Measurements from ENCODE around the gene CEP20. TPM values are rescaled to one million over a fixed set of nuclear protein-coding genes. Genes with fewer than 3 reads are reported as not detected.
"Not testable (repeated sequence)": the region's sequence is repeated elsewhere in the genome, so short reads cannot be mapped to it uniquely, and the experiment has no call there.

Gene CEP20
- total RNA-seq, 1 experiment from 2014 or later, result 52.4 TPM

DNA sequence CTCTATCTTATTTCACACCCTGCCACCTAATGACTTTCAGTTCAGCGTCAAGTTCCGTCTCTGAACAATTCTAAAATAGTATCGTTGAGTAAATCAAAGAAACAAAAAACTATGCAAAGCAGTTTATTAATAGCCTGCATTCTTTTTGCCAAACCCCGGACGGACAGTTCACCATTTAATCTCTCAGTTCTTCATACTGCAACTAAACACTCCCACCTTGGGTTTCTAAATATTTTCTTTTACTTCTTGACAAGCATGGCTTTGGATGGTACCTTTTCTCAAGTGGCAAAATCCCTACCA lies 32.7 kb downstream of the CEP20 start:
- BruUV-seq (replicated peaks), result no TSS peak
- Mint-ChIP-seq H3K9me3 (ENCODE audit: low read depth, unreplicated experiment) (no peaks in the 10 kb centered on the region), H3K27ac (ENCODE audit: unreplicated experiment) (no peak overlapping the region), H3K4me1 (ENCODE audit: low read depth, unreplicated experiment) (peaks cover 9% of the 10 kb centered on the region), H3K4me3 (ENCODE audit: low read depth, unreplicated experiment) (no peak overlapping the region), H3K36me3 (ENCODE audit: insufficient read depth, unreplicated experiment) (no peaks in the 10 kb centered on the region), H3K27me3 (ENCODE audit: unreplicated experiment) (peaks cover 85% of the 10 kb centered on the region)
- DNase-seq, result no peak
- CTCF ChIA-PET, result no interaction called here
- intact Hi-C loops (cut with micrococcal nuclease; ENCODE audit: unreplicated experiment), result no loop called here
- TF ChIP-seq, protein P1, sequence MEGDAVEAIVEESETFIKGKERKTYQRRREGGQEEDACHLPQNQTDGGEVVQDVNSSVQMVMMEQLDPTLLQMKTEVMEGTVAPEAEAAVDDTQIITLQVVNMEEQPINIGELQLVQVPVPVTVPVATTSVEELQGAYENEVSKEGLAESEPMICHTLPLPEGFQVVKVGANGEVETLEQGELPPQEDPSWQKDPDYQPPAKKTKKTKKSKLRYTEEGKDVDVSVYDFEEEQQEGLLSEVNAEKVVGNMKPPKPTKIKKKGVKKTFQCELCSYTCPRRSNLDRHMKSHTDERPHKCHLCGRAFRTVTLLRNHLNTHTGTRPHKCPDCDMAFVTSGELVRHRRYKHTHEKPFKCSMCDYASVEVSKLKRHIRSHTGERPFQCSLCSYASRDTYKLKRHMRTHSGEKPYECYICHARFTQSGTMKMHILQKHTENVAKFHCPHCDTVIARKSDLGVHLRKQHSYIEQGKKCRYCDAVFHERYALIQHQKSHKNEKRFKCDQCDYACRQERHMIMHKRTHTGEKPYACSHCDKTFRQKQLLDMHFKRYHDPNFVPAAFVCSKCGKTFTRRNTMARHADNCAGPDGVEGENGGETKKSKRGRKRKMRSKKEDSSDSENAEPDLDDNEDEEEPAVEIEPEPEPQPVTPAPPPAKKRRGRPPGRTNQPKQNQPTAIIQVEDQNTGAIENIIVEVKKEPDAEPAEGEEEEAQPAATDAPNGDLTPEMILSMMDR (IDR thresholded peaks at IDR 0.05; ENCODE audit: unreplicated experiment), result no peak

- peaks cover 9% of the 10 kb centered on the region for H3K4me1 Mint-ChIP-seq (ENCODE audit: low read depth, unreplicated experiment)
- no TSS peak for BruUV-seq (replicated peaks)
- H3K27me3 Mint-ChIP-seq (ENCODE audit: unreplicated experiment), result peaks cover 85% of the 10 kb centered on the region
- CTCF ChIA-PET, result no interaction called here
- H3K4me3 Mint-ChIP-seq (ENCODE audit: low read depth, unreplicated experiment), result no peak overlapping the region
- H3K9me3 Mint-ChIP-seq (ENCODE audit: low read depth, unreplicated experiment), result no peaks in the 10 kb centered on the region
- TF ChIP-seq, protein P1 (IDR thresholded peaks at IDR 0.05; ENCODE audit: unreplicated experiment), result no peak
- no peak overlapping the region for H3K27ac Mint-ChIP-seq (ENCODE audit: unreplicated experiment)
- no peaks in the 10 kb centered on the region for H3K36me3 Mint-ChIP-seq (ENCODE audit: insufficient read depth, unreplicated experiment)
- no peak for DNase-seq
- intact Hi-C loops (cut with micrococcal nuclease; ENCODE audit: unreplicated experiment), result no loop called here
These were observed 33.3 kb downstream of the CEP20 start for GRCh38 chr16:15854906-15855703.

- intact Hi-C loops (cut with micrococcal nuclease; ENCODE audit: unreplicated experiment), result no loop called here
- DNase-seq, result no peak
- CTCF ChIA-PET, result no interaction called here
- no peak overlapping the region for H3K27ac Mint-ChIP-seq (ENCODE audit: unreplicated experiment)
- no TSS peak for BruUV-seq (replicated peaks)
- TF ChIP-seq, protein P1 (IDR thresholded peaks at IDR 0.05; ENCODE audit: unreplicated experiment), result no peak
- no peaks in the 10 kb centered on the region for H3K36me3 Mint-ChIP-seq (ENCODE audit: insufficient read depth, unreplicated experiment)
- H3K4me3 Mint-ChIP-seq (ENCODE audit: low read depth, unreplicated experiment), result no peak overlapping the region
- peaks cover 9% of the 10 kb centered on the region for H3K4me1 Mint-ChIP-seq (ENCODE audit: low read depth, unreplicated experiment)
- no peaks in the 10 kb centered on the region for H3K9me3 Mint-ChIP-seq (ENCODE audit: low read depth, unreplicated experiment)
- peaks cover 83% of the 10 kb centered on the region for H3K27me3 Mint-ChIP-seq (ENCODE audit: unreplicated experiment)
These were observed 34.3 kb downstream of the CEP20 start for GRCh38 chr16:15854061-15854460.

GRCh38 chr16:15853021-15853420 lies 35.4 kb downstream of the CEP20 start:
- CTCF ChIA-PET, result no interaction called here
- Mint-ChIP-seq H3K4me1 (ENCODE audit: low read depth, unreplicated experiment) (peaks cover 6% of the 10 kb centered on the region), H3K9me3 (ENCODE audit: low read depth, unreplicated experiment) (no peaks in the 10 kb centered on the region), H3K27ac (ENCODE audit: unreplicated experiment) (no peak overlapping the region), H3K27me3 (ENCODE audit: unreplicated experiment) (peaks cover 83% of the 10 kb centered on the region), H3K4me3 (ENCODE audit: low read depth, unreplicated experiment) (no peak overlapping the region), H3K36me3 (ENCODE audit: insufficient read depth, unreplicated experiment) (no peaks in the 10 kb centered on the region)
- TF ChIP-seq, protein P1 (IDR thresholded peaks at IDR 0.05; ENCODE audit: unreplicated experiment), result no peak
- BruUV-seq (replicated peaks), result no TSS peak
- no peak for DNase-seq
- intact Hi-C loops (cut with micrococcal nuclease; ENCODE audit: unreplicated experiment), result no loop called here

- DNase-seq; H3K4me1 Mint-ChIP-seq (ENCODE audit: low read depth, unreplicated experiment); H3K9me3 Mint-ChIP-seq (ENCODE audit: low read depth, unreplicated experiment); H3K36me3 Mint-ChIP-seq (ENCODE audit: insufficient read depth, unreplicated experiment); H3K27ac Mint-ChIP-seq (ENCODE audit: unreplicated experiment); H3K4me3 Mint-ChIP-seq (ENCODE audit: low read depth, unreplicated experiment); intact Hi-C loops (cut with micrococcal nuclease; ENCODE audit: unreplicated experiment); BruUV-seq (replicated peaks): not testable (repeated sequence)
- CTCF ChIA-PET, result interaction anchor here (0.6 kb wide), 1 partner anchor 194 kb away, joined by 4 read pairs; no protein-coding TSS in a partner anchor
- peaks cover 77% of the 10 kb centered on the region for H3K27me3 Mint-ChIP-seq (ENCODE audit: unreplicated experiment)
These were observed 37.8 kb downstream of the CEP20 start for GRCh38 chr16:15850555-15850954.
